GM19452 (cell line): ENCODE data around the gene HCCS.
"Not testable (repeated sequence)": the region's sequence is repeated elsewhere in the genome, so short reads cannot be mapped to it uniquely, and the experiment has no call there.

ENCODE experiments used
- ATAC-seq: cut with Tn5 transposase; IDR thresholded peaks from one replicate; pipeline ENCODE4 v1.9.1; 2021; ENCODE audit not compliant: unreplicated experiment

HCCS gene

DNA sequence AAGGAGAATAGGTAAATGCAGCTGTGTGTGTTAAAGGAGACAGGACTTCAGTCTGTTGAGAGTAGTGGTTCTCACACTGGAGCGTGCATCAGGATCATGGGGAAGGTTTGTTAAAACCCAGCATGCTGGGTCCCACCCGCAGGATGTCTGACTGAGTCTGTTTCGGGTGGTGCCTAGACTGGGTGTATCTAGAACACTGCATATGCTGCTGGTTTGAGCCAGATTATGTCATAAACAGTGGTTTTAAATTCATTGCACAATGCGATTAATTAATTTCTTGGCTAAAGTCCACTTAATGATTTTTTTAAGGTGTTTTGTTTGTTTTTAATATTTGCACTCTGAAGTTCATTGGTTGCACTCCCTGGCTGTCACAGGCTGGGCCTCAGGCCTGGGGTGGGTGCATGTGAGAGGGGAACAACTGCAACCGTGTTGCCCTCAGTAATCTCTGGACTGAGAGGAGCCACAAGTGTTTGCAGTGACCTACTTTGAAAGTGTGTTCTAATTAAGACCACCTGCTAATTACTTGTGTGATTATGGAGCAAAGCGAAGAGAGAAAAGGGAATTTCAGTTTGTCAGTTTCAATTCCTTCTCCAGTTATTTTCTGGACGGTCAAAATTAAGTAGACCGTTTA lies 8.3 kb downstream of the HCCS start:
- no peak for ATAC-seq

DNA sequence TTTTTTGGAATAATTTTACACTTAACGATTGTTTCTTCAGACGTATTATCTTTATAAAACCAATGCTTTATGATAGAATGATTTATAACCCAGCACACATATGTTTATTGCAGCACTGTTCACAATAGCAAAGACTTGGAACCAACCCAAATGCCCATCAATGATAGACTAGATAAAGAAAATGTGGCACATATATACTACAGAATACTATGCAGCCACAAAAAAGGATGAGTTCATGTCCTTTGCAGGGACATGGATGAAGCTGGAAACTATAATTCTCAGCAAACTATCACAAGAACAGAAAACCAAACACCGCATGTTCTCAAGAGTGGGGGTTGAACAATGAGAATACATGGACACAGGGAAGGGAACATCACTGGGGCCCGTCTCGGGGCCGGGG lies 12.0 kb downstream of the HCCS start:
- not testable (repeated sequence) for ATAC-seq

DNA sequence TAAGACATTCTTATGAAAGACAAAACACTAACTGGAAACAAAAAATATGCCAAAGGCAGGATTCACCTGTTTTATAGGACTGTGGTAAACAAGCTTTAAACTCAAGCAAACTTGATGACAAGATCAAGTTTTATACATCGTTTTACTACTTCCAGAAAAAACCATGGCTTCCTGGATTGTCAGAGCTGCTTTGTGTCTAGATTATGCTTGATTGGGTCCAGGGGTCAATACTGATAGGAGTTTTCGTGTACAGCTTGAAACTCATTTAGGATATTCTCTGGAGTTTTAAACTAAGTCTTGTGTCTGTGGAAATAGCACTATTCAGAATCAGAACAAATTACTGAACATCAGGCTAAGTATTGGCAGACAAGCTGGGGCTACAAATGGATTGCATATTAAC lies 13.0 kb downstream of the HCCS start:
- no peak for ATAC-seq

DNA sequence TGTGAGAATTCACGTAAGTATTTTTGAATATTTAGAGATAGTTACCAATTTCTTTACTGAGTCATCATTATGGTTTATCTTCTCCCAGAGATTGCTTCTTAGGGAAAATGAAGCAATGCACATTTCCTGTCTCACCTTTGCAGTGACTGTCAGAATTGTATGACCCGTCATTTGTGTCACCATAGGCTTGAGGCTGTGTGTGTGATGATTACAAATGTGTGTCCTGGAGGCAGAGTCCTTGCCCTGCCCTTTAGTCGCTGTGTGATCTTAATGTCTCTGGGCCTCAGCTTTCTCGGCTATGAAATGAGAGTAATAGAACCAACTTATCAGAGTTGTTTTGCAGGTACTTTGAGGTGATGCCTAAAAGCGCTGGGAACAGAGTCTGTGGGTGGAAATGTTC lies 13.9 kb downstream of the HCCS start:
- ATAC-seq: no peak

DNA sequence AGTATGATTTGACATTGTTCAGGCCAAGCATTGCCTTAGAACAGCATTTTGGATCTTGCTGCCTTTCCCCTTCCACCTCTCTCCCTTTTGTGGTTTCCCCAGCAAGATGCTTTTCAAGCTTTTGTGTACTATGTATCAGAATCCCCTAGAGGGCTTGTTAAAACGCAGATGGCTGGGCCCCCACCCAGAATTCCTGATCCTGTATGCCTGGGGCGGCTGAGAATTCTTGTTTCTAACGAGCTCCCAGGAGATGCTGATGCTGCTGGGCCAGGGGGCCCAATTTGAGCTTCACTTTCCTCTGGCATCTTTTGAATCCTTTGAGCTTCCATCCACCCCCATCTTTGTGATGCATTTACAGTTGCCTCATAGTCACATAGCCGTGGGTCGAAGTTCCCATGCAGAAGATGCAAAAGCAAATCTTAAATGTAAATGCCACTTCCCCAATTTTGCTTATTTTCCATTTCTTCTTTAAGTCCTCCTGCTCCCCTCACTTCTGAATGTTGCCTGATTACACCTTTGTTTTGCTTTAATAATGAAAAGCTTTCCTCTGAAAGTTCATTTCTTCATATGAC lies 18.5 kb downstream of the HCCS start:
- ATAC-seq: no peak

DNA sequence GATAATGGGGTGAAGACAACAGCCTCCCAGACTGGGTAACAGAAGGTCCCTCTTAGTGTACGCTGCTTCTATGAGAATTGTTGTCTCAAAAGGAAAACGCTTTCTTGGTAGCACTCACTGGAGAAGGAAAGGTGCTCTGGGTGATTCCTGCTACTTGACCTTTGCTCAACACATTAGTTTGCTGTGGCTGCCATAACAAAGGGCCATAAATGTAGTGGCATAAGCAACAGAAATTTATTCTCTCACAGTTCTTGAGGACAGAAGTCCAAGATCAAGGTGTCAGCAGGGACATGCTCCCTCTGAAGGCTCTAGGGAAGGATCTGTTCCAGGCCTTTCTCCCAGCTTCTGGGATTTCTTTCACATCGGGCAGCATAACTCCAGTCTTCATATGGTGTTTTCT lies 19.0 kb downstream of the HCCS start:
- no peak for ATAC-seq

DNA sequence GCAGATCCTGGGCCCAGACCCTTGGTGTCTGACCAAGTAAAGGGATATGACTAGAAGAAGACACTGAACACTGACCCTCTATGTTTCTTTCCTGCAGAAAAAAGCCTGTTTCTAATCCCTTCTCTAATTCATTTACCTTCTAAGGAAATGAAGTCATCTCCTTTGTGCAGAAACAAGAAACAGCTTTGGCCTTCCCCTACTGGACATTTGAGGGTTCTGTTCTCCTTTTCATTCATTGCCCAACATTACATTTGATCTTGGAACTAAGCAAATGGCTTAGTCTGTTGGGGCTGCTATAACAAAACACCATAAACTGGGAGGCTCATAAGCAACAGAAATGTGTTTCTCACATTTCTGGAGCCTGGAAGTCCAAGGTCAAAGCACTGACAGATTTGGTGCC lies 20.0 kb downstream of the HCCS start:
- ATAC-seq: no peak

DNA sequence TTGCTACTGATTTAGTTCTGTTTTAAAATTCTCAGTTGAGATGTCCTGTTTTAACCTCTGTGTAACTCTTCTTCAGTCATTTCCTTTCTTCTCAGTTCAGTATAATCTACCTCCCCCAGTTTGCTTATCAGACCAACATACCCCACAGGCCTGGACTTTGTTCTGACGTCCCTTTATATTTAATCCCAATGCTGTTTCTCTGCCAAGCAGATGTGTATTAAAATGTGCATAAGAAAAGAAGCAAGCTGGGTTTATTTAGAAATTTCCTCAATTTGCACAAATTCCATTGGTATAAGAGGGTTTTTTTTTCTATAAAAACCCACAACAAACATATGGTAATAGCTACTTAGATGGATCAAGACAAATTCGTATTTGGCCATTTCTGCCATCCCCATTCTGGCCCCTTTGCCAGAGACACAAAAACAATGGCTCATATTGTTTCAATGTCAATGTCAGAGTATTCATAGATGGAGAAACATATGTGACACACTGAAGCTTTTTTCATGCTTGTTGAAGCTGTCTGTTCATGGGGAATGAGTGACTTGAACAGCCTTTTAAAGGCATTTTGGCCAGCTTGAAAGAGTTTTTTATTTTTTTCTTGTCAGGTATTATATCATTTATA lies 24.5 kb downstream of the HCCS start:
- no peak for ATAC-seq

DNA sequence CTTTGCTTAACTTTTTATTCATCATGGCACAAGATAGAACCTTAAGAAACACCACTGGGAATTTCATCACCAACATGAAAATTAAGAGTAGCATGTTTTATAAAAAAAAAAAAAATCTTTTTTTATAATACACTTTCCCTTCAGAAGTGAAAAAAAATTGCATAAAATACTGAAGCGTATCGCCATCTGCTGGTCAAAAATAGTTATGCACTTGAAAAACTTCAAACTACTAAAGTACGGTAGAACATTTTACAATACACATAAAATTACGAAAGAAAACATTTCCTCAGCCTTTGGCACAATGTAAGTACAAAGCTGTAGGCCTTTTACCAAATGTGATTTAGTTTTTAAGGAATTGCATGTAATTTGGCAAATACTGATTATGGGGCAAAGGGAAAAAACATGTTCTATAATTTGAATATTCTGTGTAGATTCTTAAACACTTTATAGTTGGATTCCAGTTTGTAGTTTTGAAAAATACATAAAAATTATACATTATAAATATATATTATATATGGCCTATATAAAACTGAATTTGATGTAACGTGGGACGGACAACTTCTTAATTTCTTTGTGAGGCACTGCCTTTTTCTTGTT lies 26.5 kb downstream of the HCCS start:
- ATAC-seq: no peak

DNA sequence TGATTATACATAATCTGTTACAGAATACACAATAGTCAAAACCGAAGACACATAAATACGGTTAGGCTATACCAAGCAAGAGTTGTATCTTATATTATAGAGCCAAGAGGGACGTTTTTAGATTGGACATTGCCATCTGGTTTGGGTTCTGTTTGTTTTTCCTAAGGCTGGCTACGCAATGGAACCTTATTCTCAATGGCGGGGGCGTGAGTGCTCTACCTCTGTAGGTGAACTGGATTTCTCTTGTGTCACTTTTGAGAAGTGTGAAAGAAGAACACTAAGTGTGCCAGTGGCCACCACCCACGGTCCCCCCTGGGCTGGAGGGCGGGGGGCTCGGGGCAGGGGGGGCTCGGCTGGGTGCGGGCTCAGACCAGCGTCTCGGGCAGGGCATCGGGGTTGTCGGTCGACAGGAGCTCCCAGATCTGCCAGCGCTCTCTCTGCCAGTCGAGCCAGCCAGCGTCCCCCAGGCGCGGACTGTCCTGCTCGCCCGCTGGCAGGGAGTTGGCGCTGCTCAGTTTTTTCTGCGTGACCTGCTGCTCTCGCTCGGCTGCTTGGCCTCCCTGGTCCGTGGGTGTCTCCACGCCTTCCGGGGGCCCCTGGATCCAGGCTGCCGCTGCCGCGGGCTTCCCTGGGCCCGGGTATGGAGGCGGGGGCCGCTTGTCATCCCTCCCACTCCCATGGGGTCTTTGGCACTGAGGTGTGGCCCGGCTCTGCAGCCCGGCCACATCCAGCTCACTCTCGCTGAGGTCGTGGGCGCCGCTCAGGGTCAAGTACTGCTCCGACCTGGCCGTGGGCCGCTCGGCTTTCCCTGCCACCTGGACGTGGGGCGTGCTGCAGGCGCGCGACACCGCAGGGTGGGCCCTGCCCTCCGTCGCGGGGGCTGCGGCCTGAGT lies 27.6 kb downstream of the HCCS start:
- ATAC-seq: no peak

DNA sequence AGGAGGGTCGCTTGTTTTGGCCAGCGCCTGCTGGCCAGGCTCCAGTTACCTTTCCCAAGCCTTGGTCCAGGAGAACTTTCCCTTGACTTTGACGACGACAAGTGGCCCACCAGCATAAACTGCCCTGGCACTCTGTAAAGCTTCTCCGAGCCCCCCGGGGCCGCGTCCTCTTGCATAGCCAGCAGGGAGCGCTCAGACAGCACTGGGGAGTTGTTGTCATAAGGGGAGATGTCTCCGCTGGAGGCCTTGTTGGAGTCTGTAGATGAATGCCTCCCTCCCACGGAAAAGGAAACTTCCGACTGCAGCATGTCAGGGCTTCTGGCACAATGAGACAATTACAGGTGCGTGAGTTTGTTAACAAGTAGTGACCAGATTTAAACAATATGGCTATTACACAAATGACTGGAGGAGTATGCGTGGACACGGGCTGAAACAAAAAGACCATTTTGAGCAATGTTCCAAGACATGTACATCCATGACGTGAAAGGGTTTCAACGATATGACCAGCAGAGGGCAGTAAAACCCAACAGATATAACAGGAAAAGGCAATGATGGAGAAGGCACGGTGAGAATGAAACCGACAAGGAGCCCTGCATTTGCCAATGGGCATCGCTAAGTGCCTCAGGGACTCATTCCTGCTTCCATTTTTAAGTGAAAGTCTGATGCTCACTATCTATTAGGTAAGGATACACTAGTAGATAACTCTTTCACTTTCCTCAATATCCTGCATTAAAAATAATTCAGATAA lies 33.0 kb downstream of the HCCS start:
- ATAC-seq: peak; percentile 67

DNA sequence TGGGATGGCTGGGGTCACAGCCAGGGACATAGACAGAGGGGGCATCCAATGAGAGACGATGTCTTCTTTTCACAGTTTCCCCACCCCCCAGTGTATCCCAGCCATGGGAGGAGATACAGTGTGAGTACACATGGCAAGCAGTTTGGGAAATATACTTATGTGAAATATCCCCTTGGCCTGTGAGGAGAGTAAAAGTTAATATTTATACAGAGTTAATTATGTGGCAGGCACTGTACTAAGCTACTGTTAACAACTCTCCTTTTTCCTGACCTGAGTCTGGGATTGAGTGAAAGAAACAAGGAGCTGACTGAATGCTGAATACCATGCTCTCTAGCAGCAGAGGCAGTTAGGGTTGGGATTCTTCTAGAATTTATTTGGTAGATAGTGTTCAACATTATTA lies 35.3 kb downstream of the HCCS start:
- no peak for ATAC-seq

DNA sequence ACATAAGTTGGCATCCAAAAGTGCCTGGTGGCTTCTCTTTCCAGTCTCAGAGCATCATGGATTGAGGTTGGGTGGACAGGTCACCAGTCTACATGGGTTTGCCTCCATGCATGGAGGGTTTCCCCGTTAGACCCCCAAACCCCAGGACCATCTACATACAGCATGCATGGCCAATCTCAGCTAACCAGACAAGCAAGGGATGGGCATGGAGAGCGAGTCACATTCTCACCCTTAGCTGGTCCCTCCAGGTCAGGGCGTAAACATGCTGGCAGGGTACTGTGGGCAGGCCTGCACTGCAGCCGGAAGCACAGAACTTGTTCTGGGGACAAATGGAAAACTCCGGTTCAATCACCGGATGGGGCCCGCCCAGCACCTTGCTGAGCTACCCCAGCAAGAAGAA lies 37.3 kb downstream of the HCCS start:
- ATAC-seq: no peak

DNA sequence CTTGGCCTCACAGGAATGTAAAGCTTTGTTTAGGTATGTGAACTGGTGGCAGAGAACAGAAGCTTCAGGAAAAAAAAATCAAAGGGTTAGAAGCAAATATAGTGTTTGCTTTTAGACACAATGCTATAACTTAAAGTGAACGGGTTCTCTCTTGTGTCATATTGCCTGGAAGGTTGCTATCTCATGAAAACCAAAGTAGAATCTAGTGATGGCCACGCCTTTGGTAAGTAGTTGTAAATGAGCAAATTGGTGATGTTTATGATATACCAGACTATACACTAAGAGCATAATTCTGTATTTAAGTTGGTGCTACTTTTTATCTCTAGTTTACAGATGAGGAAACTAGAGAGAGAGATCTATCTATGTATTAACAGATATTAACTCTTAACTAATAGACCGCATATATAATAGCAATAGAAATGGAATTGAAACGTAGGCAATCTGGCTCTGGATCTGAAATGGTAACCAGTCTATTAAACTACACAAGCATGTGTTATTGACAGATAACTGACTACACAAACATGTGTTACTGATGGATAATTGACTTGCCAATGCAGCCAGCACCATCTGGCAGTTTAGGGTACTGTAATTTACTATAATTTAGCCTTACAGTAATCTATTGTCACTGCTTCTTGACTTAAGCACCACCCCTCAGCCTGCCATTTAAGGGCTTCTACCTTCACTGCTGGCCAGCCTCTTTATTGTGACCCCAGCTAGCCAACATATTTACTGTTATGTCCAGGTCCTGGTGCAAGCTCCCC lies 40.8 kb downstream of the HCCS start:
- ATAC-seq: no peak

DNA sequence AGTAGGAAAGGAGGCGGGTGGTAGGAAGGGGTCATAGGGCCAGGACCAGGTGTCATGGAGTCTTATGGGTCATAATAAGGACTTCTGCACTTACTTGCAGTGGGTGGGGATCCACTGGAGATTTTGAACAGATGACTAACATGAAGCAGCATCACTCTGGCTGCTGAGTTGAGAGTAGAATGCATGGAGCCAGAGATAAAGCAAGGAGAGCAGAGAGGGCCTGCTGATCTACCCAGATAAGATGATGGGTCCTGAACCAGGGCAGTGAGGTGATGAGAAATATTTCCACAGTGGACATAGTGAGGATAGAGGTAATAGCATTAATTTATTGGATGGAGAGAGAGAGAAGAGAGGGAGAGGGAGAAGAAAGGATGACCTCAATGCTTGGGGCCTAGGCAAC lies 48.0 kb downstream of the HCCS start:
- ATAC-seq: no peak

DNA sequence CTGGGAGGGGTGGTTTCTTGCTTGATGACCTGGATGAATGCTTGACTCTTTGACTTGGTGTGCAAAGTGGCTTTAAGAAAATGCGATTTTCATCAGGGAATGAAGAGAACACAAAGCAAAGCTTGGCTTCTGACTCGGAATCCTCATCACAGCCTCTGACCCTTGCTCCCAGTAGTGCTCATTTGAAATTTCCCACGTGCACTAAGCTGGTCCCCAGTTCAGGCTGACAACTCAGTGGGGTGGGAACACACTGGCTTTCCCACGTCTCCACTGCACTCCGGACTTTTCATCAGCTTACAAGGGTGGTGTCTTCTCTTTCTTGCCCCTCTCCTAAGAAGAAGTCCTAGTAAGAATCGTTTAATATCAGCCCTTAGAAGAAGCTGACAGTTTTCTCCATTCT lies 53.3 kb downstream of the HCCS start:
- ATAC-seq: no peak

DNA sequence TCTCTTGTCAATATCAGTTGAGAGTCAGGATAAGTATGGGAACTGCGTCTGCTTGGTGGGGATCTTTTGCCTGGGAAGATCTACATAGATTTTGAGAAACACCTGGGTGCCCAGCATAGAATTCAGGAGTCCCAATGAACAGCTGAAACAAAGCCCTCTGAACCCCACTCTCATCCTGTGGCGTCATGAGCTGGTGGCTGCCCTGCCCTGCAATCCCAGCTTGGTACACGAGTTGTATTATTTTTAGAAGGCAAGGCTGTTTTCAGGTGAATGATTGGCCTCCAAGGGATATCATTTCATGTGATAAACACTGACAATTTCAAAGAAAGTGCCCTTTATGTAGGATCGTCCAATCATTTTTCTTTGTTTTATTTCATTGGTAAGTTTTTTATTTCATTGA lies 60.8 kb downstream of the HCCS start:
- no peak for ATAC-seq

DNA sequence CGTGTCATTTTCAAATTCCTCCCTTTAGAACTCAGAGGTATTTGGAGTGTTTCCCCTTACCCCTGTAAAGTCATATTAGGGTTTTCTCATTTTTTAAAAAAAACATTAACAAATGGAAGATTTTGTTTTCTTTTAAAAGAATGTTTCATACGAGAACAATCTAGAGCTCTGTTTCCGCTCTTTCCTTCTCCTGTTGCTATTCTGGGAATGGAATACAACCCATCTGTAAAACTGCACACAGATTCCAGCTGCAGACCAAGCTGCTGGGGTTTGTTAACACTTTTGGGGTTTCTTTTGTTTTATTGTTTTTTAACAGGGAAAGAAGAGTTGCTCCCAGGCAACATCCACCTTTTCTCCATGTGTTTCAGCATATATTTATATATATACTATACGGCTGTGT lies 61.3 kb downstream of the HCCS start:
- no peak for ATAC-seq
